ENCODE measurements around the gene CNGA1. TPM values are rescaled to one million over a fixed set of nuclear protein-coding genes. Genes with fewer than 3 reads are reported as not detected.

CNGA1 gene
- total RNA-seq = under 0.01 TPM

DNA sequence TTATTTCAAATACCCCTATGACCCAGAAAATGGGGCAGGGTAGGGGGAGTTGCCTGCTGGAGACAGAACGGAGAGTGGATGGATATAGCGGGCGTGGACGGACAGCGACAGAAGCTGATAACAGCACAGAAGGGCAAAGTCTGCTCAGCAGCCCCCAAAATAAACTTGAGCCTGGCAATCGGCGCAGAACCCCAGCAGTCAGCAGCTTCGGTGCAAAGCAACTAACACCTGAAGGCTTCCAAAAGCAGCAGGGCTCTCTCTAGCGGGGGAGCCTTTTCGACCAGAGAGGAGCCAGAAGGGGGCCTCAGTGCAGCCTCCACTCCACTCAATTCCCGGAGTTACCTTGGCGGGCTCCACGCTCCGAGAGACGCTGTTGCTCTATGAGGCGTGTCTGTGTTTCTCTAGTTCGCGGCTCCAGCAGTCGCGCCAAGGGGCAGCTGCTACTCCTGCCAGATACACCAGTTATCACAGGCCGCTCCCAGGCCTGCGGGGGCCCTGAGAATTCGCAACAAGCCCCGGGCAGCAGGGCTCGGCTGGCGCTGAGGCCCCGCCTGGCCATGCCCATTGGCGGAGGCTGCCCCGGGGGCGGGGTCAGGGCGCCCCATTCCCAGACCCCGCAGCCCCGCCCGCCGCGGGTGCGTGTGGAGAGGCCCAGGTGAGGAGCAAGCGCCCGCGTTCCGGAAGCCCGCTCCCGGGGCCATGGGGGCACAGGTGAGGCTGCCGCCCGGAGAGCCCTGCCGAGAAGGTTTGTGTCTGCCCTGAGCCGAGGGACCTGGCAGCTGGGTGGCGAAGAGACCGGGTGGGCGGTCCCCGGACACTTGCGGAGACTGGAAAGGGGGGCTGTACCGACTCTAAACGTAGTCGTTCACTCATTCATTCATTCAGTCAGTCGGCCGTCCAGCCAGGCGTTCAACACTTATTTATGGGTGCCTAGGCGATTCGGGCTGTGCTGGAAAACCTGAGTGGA, at the start of gene CNGA1, which contains the start of gene NIPAL1:
CNGA1 (minus strand) TSS at position 541 of the 967 bp plus-strand sequence. CDS start 63,992 bp downstream, outside the sequence.
NIPAL1 (plus strand) TSS at position 632 of the 967 bp plus-strand sequence; CDS start at position 700, 68 bp downstream.
- Histone ChIP-seq H3K4me1 (ENCODE audit: control insufficient read depth in 3 of 3, insufficient read depth in 3 of 3, low read length in 3 of 3) (peaks cover 15 to 19% (median 16%) of the 10 kb centered on the region in 3 donors), H3K4me3 (ENCODE audit: low read length in 3 of 3) (peak within 1 kb of the TSS; percentile 85 to 89 (median 85)), H3K27ac (ENCODE audit: low read depth, low read length) (peak within 1 kb of the TSS; percentile 67), H3K9ac (ENCODE audit: low read depth in 1 of 3, low read length in 3 of 3) (peak within 1 kb of the TSS; percentile 84 to 87 (median 84)), H3K27me3 (ENCODE audit: control insufficient read depth in 3 of 3, insufficient read depth in 3 of 3, low read length in 3 of 3) (no peaks in the 10 kb centered on the region), H3K36me3 (ENCODE audit: control insufficient read depth in 3 of 3, insufficient read depth in 3 of 3, low read length in 3 of 3) (no peaks in the 10 kb centered on the region), H3K9me3 (ENCODE audit: control insufficient read depth in 3 of 3, low read length in 3 of 3) (no peaks in the 10 kb centered on the region)

DNA sequence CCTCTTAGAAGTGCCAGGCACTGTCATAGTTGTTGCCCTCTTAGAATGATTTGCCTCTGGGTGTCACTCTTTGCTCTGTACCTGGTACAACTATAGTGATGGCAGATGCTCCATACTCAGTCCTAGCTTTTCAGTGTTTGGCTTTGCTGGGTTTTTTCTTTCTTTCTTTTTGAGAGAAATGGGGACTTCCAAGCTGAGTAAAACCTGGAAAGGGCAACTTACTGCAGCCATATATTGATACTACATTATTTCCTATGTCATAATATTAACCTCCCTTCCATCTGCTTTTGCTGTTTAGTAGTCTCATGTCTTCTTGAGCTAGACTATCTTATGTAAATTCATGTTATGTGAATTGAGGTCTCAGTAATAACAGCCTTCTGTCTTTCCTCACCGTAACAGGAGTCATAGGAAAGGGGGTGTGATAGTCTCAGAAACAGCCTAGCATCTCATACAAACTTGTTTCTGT, 49.1 kb upstream of the CNGA1 start:
- Histone ChIP-seq H3K4me3 (ENCODE audit: low read length in 3 of 3) (no peak overlapping the region), H3K9ac (ENCODE audit: low read depth in 1 of 3, low read length in 3 of 3) (no peak overlapping the region), H3K27ac (ENCODE audit: low read depth, low read length) (no peak overlapping the region), H3K9me3 (ENCODE audit: control insufficient read depth in 3 of 3, low read length in 3 of 3) (no peaks in the 10 kb centered on the region), H3K36me3 (ENCODE audit: control insufficient read depth in 3 of 3, insufficient read depth in 3 of 3, low read length in 3 of 3) (no peaks in the 10 kb centered on the region), H3K4me1 (ENCODE audit: control insufficient read depth in 3 of 3, insufficient read depth in 3 of 3, low read length in 3 of 3) (no peaks in the 10 kb centered on the region), H3K27me3 (ENCODE audit: control insufficient read depth in 3 of 3, insufficient read depth in 3 of 3, low read length in 3 of 3) (no peaks in the 10 kb centered on the region)

DNA sequence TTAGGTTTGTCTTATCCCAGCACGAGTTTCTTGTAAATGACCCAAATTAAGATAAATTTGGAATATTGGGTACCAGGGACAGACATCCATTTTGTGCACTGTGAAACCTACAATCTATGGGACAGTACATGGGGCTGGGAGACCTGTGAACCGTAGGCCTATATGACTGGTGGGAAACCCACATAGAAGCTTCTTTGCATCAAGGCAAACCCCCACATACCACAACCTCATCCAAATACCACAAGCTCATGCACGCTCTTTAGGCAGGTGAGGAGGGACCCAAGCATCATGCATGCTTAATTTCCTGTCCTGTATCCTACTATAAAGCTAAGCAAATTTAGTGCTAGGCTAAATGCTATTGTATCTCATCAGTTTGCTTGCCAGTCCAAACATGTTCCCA, 47.9 kb upstream of the CNGA1 start:
- no peak overlapping the region for H3K27ac ChIP-seq (ENCODE audit: low read depth, low read length)
- H3K27me3 ChIP-seq (ENCODE audit: control insufficient read depth in 3 of 3, insufficient read depth in 3 of 3, low read length in 3 of 3) = no peaks in the 10 kb centered on the region
- no peak overlapping the region for H3K9ac ChIP-seq (ENCODE audit: low read depth in 1 of 3, low read length in 3 of 3)
- no peak overlapping the region for H3K4me3 ChIP-seq (ENCODE audit: low read length in 3 of 3)
- H3K9me3 ChIP-seq (ENCODE audit: control insufficient read depth in 3 of 3, low read length in 3 of 3) = no peaks in the 10 kb centered on the region
- H3K4me1 ChIP-seq (ENCODE audit: control insufficient read depth in 3 of 3, insufficient read depth in 3 of 3, low read length in 3 of 3) = no peaks in the 10 kb centered on the region
- H3K36me3 ChIP-seq (ENCODE audit: control insufficient read depth in 3 of 3, insufficient read depth in 3 of 3, low read length in 3 of 3) = no peaks in the 10 kb centered on the region

DNA sequence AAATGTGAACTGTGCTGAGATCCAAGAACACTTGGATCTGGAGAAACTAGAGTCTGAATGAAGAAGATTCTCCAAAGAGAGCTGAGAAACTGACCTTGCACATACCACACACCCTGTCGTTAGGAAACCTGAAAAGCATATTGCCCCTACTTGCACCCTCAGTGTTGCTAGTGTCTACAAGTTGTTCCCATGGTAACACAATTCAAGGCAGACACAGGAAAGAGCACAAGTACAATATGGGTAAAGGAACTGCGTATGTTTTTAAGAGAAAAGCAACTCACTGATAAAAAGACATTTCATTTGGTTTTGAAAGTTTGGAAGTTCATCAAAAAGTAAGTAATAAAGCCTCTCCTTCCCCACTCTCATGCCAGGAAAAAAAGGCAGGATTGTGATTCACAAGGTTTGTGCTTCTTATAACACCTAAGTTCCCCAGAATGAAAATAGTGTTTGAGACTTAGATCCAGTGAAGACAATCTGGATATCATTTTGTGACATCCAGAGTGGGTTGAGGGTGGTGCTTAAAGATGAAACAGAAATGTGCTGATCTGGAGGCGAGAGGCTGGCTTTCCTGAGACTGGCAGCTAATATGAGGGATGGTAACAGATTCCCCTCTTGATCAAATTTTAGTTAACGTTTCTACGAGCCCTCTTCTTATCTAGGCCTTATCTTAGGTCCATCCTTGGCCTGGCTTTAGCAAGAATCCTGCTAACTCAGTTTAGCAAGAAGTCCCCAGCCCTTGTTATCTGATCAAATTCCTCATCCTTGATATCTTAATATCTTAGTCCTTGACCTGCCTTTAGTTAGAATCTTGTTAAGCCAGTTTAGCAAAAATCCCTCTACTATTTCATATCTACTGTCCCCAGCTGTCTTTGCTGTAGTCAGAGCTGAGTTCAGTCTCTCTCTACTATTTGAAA, 42.4 kb upstream of the CNGA1 start:
- Histone ChIP-seq H3K4me1 (ENCODE audit: control insufficient read depth in 3 of 3, insufficient read depth in 3 of 3, low read length in 3 of 3) (no peaks in the 10 kb centered on the region), H3K27me3 (ENCODE audit: control insufficient read depth in 3 of 3, insufficient read depth in 3 of 3, low read length in 3 of 3) (no peaks in the 10 kb centered on the region), H3K9me3 (ENCODE audit: control insufficient read depth in 3 of 3, low read length in 3 of 3) (no peaks in the 10 kb centered on the region), H3K27ac (ENCODE audit: low read depth, low read length) (no peak overlapping the region), H3K36me3 (ENCODE audit: control insufficient read depth in 3 of 3, insufficient read depth in 3 of 3, low read length in 3 of 3) (no peaks in the 10 kb centered on the region), H3K9ac (ENCODE audit: low read depth in 1 of 3, low read length in 3 of 3) (no peak overlapping the region), H3K4me3 (ENCODE audit: low read length in 3 of 3) (no peak overlapping the region)

DNA sequence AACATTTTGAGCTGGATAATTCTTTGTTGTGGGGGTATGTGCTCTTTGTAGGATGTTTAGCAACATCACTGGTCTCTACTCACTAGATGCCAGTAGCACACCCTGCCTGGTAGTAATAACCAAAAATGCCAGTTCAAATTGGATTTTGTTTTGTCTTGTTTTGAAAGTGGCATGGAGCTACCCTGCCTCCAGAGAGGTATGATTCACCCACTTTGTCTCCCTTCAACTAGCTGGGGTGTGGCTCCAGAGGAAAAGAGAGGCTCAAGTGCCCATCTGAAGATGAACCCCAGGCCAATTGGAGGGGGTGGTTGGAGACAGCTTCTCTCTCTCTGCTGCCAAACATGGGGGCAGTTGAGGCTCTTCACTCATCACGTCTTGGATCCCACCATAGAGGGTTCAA, 34.6 kb upstream of the CNGA1 start:
- Histone ChIP-seq H3K4me3 (ENCODE audit: low read length in 3 of 3) (no peak overlapping the region), H3K27me3 (ENCODE audit: control insufficient read depth in 3 of 3, insufficient read depth in 3 of 3, low read length in 3 of 3) (no peaks in the 10 kb centered on the region)

DNA sequence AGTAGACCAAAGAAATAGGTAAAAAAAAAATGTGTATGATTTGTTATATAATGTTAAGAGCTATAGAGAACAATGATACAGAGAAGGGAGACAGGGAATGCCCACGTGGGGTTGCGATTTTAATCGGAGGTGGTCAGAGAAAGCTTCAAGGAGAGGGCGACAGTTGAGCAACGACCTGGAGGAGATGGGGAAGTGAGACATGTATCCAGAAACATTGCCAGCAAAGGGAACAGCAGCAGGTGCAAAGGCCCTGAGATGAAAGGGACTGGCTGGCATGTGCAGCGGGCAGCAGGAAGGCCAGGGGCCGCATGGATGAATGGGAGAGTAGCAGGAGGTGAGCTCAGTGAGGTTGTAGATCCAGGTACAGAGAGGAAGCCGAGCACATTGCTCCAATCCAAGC, 33.0 kb upstream of the CNGA1 start:
- Histone ChIP-seq H3K4me1 (ENCODE audit: control insufficient read depth in 3 of 3, insufficient read depth in 3 of 3, low read length in 3 of 3) (peaks cover 20 to 23% (median 22%) of the 10 kb centered on the region in 3 donors), H3K36me3 (ENCODE audit: control insufficient read depth in 3 of 3, insufficient read depth in 3 of 3, low read length in 3 of 3) (no peaks in the 10 kb centered on the region), H3K9ac (ENCODE audit: low read depth in 1 of 3, low read length in 3 of 3) (no peak overlapping the region), H3K27me3 (ENCODE audit: control insufficient read depth in 3 of 3, insufficient read depth in 3 of 3, low read length in 3 of 3) (no peaks in the 10 kb centered on the region), H3K9me3 (ENCODE audit: control insufficient read depth in 3 of 3, low read length in 3 of 3) (no peaks in the 10 kb centered on the region), H3K27ac (ENCODE audit: low read depth, low read length) (no peak overlapping the region), H3K4me3 (ENCODE audit: low read length in 3 of 3) (no peak overlapping the region)

More for the DNA sequence above, 34.6 kb upstream of the CNGA1 start:
- Histone ChIP-seq H3K9ac (ENCODE audit: low read depth in 1 of 3, low read length in 3 of 3) (no peak overlapping the region), H3K9me3 (ENCODE audit: control insufficient read depth in 3 of 3, low read length in 3 of 3) (no peaks in the 10 kb centered on the region), H3K27ac (ENCODE audit: low read depth, low read length) (no peak overlapping the region), H3K36me3 (ENCODE audit: control insufficient read depth in 3 of 3, insufficient read depth in 3 of 3, low read length in 3 of 3) (no peaks in the 10 kb centered on the region), H3K4me1 (ENCODE audit: control insufficient read depth in 3 of 3, insufficient read depth in 3 of 3, low read length in 3 of 3) (peaks cover 20 to 21% (median 20%) of the 10 kb centered on the region in 3 donors)

DNA sequence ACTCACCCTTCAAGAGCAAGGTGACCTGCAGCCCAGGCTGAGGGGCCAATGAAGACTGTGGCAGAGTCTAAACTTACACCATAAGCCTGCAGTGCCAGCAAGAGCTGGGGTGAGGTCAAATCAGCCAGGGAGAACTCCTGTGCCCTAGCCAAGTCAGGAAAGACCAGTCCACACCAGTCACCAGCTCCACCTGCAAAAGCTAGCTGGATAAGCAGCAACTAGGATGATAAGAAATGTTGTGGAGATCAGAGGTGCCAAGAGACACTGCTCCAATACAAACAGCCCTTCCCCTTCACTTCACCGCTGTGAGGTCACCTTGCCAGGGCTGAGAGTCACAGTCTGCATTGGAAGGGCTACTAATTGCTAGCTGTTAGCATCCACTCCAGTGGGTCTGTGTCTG, 31.4 kb upstream of the CNGA1 start:
- no peak overlapping the region for H3K27ac ChIP-seq (ENCODE audit: low read depth, low read length)
- H3K9me3 ChIP-seq (ENCODE audit: control insufficient read depth in 3 of 3, low read length in 3 of 3) = no peaks in the 10 kb centered on the region
- no peaks in the 10 kb centered on the region for H3K27me3 ChIP-seq (ENCODE audit: control insufficient read depth in 3 of 3, insufficient read depth in 3 of 3, low read length in 3 of 3)
- peaks cover 20 to 23% (median 22%) of the 10 kb centered on the region in 3 donors for H3K4me1 ChIP-seq (ENCODE audit: control insufficient read depth in 3 of 3, insufficient read depth in 3 of 3, low read length in 3 of 3)
- H3K36me3 ChIP-seq (ENCODE audit: control insufficient read depth in 3 of 3, insufficient read depth in 3 of 3, low read length in 3 of 3) = no peaks in the 10 kb centered on the region
- H3K9ac ChIP-seq (ENCODE audit: low read depth in 1 of 3, low read length in 3 of 3) = peak overlapping the region in 1 of 3 donors; percentile 3
- H3K4me3 ChIP-seq (ENCODE audit: low read length in 3 of 3) = peak overlapping the region in 1 of 3 donors; percentile 38

DNA sequence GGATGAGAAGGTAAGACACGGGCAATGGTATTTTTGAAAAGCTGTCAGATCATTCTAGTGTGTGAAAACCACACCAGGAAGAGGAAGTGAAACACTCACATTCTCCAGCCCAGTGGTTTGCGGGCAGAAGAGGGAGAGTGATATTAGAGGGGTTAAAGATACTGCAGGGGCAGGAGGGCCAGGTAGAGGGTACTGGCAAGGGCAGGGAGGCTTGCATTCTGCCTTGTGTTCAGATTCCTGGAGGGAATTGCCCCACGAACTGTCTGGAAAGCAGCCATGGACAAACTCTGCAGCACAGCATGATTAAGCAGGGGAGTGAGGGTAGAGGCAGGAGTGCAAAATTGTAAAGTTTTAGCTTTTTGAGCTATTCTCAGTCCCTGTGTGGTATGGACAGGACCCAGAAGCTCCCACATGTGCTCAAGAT, 31.0 kb upstream of the CNGA1 start:
- Histone ChIP-seq H3K4me3 (ENCODE audit: low read length in 3 of 3) (peak overlapping the region; percentile 38 to 52 (median 48)), H3K27ac (ENCODE audit: low read depth, low read length) (no peak overlapping the region), H3K27me3 (ENCODE audit: control insufficient read depth in 3 of 3, insufficient read depth in 3 of 3, low read length in 3 of 3) (no peaks in the 10 kb centered on the region), H3K36me3 (ENCODE audit: control insufficient read depth in 3 of 3, insufficient read depth in 3 of 3, low read length in 3 of 3) (no peaks in the 10 kb centered on the region), H3K4me1 (ENCODE audit: control insufficient read depth in 3 of 3, insufficient read depth in 3 of 3, low read length in 3 of 3) (peaks cover 20 to 23% (median 22%) of the 10 kb centered on the region in 3 donors), H3K9me3 (ENCODE audit: control insufficient read depth in 3 of 3, low read length in 3 of 3) (no peaks in the 10 kb centered on the region), H3K9ac (ENCODE audit: low read depth in 1 of 3, low read length in 3 of 3) (peak overlapping the region in 1 of 3 donors; percentile 3)

DNA sequence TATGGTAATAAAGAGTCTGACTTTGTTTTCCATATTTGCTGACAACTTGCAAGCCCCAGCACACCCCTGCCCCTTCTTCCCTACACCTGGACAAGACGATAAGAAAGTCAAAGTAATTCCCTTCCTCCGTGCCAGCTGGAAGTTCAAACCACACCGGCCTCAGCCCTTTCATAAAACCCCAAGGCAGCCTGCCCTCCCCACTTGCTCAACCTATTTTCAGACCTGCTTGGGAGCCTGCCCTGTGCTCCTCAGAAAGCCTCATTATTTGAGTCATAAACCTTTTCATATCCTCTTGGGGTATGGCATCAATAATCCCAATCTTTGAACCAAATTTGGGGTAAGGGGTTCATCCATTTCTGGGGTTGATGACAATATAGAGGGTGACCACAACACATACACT, 29.6 kb upstream of the CNGA1 start:
- H3K4me1 ChIP-seq (ENCODE audit: control insufficient read depth in 3 of 3, insufficient read depth in 3 of 3, low read length in 3 of 3) = peaks cover 20 to 23% (median 22%) of the 10 kb centered on the region in 3 donors
- no peak overlapping the region for H3K4me3 ChIP-seq (ENCODE audit: low read length in 3 of 3)
- no peaks in the 10 kb centered on the region for H3K27me3 ChIP-seq (ENCODE audit: control insufficient read depth in 3 of 3, insufficient read depth in 3 of 3, low read length in 3 of 3)
- no peak overlapping the region for H3K27ac ChIP-seq (ENCODE audit: low read depth, low read length)
- no peaks in the 10 kb centered on the region for H3K36me3 ChIP-seq (ENCODE audit: control insufficient read depth in 3 of 3, insufficient read depth in 3 of 3, low read length in 3 of 3)
- H3K9ac ChIP-seq (ENCODE audit: low read depth in 1 of 3, low read length in 3 of 3) = no peak overlapping the region
- H3K9me3 ChIP-seq (ENCODE audit: control insufficient read depth in 3 of 3, low read length in 3 of 3) = no peaks in the 10 kb centered on the region
